SK-N-SH treated with all-trans-retinoic acid at 6 μM for 48 hours (cell line): ENCODE measurements around the gene CHRM1.

Experiments used
- ATAC-seq: fragments of 200-7000 bp; cut with Tn5 transposase; 3 replicates; pipeline ENCODE4 v1.9.1; 2020; ENCODE audit warnings: mild to moderate bottlenecking, moderate library complexity
- ARNTL ChIP-seq: fragments of 450-650 bp; formaldehyde crosslinking; IDR thresholded peaks from 2 replicates; pipeline ENCODE4 v1.5.0; 2020; ENCODE audit warnings: low read depth, mild to moderate bottlenecking, moderate library complexity, borderline replicate concordance
- BACH2 ChIP-seq: fragments of 250-450 bp; sonication (Bioruptor Pico); IDR thresholded peaks from 2 replicates; pipeline ENCODE4 v1.9.0; 2021; ENCODE audit warnings: mild to moderate bottlenecking, borderline replicate concordance
- CREB5 ChIP-seq: fragments of 250-450 bp; sonication (Bioruptor Pico); IDR thresholded peaks from 2 replicates; pipeline ENCODE4 v1.5.1; 2020; ENCODE audit warnings: low read depth, mild to moderate bottlenecking, moderate library complexity
- CSDC2 ChIP-seq: fragments of 250-450 bp; sonication (Bioruptor Pico); IDR thresholded peaks from 2 replicates; pipeline ENCODE4 v1.5.0; 2020; ENCODE audit warnings: mild to moderate bottlenecking, moderate library complexity
- GLIS3 ChIP-seq: fragments of 250-450 bp; sonication (Bioruptor Pico); IDR thresholded peaks from 2 replicates; pipeline ENCODE4 v1.5.0; 2020; ENCODE audit warnings: mild to moderate bottlenecking, moderate library complexity
- ISL1 ChIP-seq: fragments of 250-450 bp; sonication (Bioruptor Pico); IDR thresholded peaks from 2 replicates; pipeline ENCODE4 v2.1.2; 2022; ENCODE audit warnings: mild to moderate bottlenecking, moderate library complexity
- POU6F1 ChIP-seq: fragments of 250-450 bp; sonication (Bioruptor Pico); IDR thresholded peaks from 2 replicates; pipeline ENCODE4 v1.8.0; 2021; ENCODE audit warnings: low read depth, mild to moderate bottlenecking, moderate library complexity, borderline replicate concordance
- PPARA ChIP-seq: fragments of 250-450 bp; sonication (Bioruptor Pico); IDR thresholded peaks from 2 replicates; pipeline ENCODE4 v1.5.0; 2020; ENCODE audit warnings: mild to moderate bottlenecking, borderline replicate concordance
- RARB ChIP-seq: fragments of 250-450 bp; sonication (Bioruptor Pico); IDR thresholded peaks from 2 replicates; pipeline ENCODE4 v1.8.0; 2021; ENCODE audit warnings: mild to moderate bottlenecking, moderate library complexity
- SNAI2 ChIP-seq: fragments of 250-450 bp; sonication (Bioruptor Pico); IDR thresholded peaks from 2 replicates; pipeline ENCODE4 v1.5.0; 2020; ENCODE audit warnings: mild to moderate bottlenecking, moderate library complexity
- ZC3H10 ChIP-seq: fragments of 250-450 bp; sonication (Bioruptor Pico); IDR thresholded peaks from 2 replicates; pipeline ENCODE4 v1.5.1; 2021; ENCODE audit warnings: mild to moderate bottlenecking, moderate library complexity
- ZFP3 ChIP-seq: fragments of 250-450 bp; sonication (Bioruptor Pico); IDR thresholded peaks from 2 replicates; pipeline ENCODE4 v1.5.0; 2020; ENCODE audit warnings: mild to moderate bottlenecking, moderate library complexity
- ZFP30 ChIP-seq: fragments of 450-650 bp; formaldehyde crosslinking; IDR thresholded peaks from 2 replicates; pipeline ENCODE4 v1.5.0; 2022; ENCODE audit warnings: mild to moderate bottlenecking, moderate library complexity
- ZNF565 ChIP-seq: fragments of 450-650 bp; formaldehyde crosslinking; conservative IDR thresholded peaks from 2 replicates; pipeline ENCODE4 v1.5.0; 2020; ENCODE audit warnings: low read depth, mild to moderate bottlenecking, moderate library complexity
- ZNF8 ChIP-seq: fragments of 450-650 bp; formaldehyde crosslinking; IDR thresholded peaks from 2 replicates; pipeline ENCODE4 v1.5.0; 2020; ENCODE audit warnings: mild to moderate bottlenecking, moderate library complexity
- TF ChIP-seq, protein P1 (sequence below): fragments of 250-450 bp; sonication (Bioruptor Pico); IDR thresholded peaks from 2 replicates; pipeline ENCODE4 v1.5.1; 2021; ENCODE audit warnings: mild to moderate bottlenecking, moderate library complexity
- TF ChIP-seq, protein P2 (sequence below): fragments of 250-450 bp; sonication (Bioruptor Pico); IDR thresholded peaks from 2 replicates; pipeline ENCODE4 v1.8.0; 2020; ENCODE audit warnings: mild to moderate bottlenecking, moderate library complexity, borderline replicate concordance
- TF ChIP-seq, protein P3 (sequence below): fragments of 250-450 bp; sonication (Bioruptor Pico); IDR thresholded peaks from 2 replicates; pipeline ENCODE4 v1.5.0; 2020; ENCODE audit warnings: mild to moderate bottlenecking, moderate library complexity

The CHRM1 gene

GRCh38 chr11:62959422-62959980, 38.3 kb upstream of the CHRM1 start:
- no peak for TF ChIP-seq ZFP3
- TF ChIP-seq, protein P1, sequence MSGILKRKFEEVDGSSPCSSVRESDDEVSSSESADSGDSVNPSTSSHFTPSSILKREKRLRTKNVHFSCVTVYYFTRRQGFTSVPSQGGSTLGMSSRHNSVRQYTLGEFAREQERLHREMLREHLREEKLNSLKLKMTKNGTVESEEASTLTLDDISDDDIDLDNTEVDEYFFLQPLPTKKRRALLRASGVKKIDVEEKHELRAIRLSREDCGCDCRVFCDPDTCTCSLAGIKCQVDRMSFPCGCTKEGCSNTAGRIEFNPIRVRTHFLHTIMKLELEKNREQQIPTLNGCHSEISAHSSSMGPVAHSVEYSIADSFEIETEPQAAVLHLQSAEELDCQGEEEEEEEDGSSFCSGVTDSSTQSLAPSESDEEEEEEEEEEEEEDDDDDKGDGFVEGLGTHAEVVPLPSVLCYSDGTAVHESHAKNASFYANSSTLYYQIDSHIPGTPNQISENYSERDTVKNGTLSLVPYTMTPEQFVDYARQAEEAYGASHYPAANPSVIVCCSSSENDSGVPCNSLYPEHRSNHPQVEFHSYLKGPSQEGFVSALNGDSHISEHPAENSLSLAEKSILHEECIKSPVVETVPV (CRISPR knock-in tag): no peak
- no peak for TF ChIP-seq RARB (CRISPR knock-in tag)
- TF ChIP-seq, all 23 proteins: peak for 0
- ATAC-seq: no peak

GRCh38 chr11:62958547-62959421, 37.6 kb upstream of the CHRM1 start:
- TF ChIP-seq POU6F1: no peak
- TF ChIP-seq, all 23 proteins: peak for 0
- ATAC-seq: no peak

GRCh38 chr11:62957147-62957546, 36.0 kb upstream of the CHRM1 start:
- no peak for TF ChIP-seq ZC3H10 (CRISPR knock-in tag)
- no peak for TF ChIP-seq RARB (CRISPR knock-in tag)
- TF ChIP-seq, protein P2, sequence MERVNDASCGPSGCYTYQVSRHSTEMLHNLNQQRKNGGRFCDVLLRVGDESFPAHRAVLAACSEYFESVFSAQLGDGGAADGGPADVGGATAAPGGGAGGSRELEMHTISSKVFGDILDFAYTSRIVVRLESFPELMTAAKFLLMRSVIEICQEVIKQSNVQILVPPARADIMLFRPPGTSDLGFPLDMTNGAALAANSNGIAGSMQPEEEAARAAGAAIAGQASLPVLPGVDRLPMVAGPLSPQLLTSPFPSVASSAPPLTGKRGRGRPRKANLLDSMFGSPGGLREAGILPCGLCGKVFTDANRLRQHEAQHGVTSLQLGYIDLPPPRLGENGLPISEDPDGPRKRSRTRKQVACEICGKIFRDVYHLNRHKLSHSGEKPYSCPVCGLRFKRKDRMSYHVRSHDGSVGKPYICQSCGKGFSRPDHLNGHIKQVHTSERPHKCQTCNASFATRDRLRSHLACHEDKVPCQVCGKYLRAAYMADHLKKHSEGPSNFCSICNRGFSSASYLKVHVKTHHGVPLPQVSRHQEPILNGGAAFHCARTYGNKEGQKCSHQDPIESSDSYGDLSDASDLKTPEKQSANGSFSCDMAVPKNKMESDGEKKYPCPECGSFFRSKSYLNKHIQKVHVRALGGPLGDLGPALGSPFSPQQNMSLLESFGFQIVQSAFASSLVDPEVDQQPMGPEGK: no peak
- no peak for TF ChIP-seq CREB5 (CRISPR knock-in tag)
- TF ChIP-seq PPARA (CRISPR knock-in tag): no peak
- TF ChIP-seq ARNTL: no peak
- TF ChIP-seq, protein P1 (CRISPR knock-in tag): no peak
- no peak for TF ChIP-seq SNAI2 (CRISPR knock-in tag)
- TF ChIP-seq, protein P3, sequence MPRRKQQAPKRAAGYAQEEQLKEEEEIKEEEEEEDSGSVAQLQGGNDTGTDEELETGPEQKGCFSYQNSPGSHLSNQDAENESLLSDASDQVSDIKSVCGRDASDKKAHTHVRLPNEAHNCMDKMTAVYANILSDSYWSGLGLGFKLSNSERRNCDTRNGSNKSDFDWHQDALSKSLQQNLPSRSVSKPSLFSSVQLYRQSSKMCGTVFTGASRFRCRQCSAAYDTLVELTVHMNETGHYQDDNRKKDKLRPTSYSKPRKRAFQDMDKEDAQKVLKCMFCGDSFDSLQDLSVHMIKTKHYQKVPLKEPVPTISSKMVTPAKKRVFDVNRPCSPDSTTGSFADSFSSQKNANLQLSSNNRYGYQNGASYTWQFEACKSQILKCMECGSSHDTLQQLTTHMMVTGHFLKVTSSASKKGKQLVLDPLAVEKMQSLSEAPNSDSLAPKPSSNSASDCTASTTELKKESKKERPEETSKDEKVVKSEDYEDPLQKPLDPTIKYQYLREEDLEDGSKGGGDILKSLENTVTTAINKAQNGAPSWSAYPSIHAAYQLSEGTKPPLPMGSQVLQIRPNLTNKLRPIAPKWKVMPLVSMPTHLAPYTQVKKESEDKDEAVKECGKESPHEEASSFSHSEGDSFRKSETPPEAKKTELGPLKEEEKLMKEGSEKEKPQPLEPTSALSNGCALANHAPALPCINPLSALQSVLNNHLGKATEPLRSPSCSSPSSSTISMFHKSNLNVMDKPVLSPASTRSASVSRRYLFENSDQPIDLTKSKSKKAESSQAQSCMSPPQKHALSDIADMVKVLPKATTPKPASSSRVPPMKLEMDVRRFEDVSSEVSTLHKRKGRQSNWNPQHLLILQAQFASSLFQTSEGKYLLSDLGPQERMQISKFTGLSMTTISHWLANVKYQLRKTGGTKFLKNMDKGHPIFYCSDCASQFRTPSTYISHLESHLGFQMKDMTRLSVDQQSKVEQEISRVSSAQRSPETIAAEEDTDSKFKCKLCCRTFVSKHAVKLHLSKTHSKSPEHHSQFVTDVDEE (CRISPR knock-in tag): no peak
- no peak for TF ChIP-seq ZFP30 (CRISPR knock-in tag)
- ATAC-seq: no peak

DNA sequence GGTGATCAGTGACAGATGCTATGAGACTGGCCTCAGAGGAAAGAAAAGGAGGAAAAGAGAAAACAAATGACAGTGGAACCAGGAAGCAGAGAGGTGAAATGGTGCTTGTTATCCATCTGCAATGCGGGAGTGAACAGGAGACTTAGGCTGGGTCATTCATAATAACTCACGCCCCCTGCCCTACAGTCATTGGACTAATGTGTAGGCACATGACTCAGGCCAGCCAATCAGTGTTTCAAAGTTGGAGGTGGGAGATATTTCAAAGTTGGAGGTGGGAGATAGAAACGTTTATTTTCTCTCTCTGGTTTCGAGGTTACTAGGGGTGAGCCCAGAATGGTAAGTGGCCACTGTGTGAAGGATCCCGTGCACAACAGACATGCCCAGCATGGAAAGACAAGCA, 33.3 kb upstream of the CHRM1 start:
- no peak for ATAC-seq
- no peak for TF ChIP-seq ZNF8 (CRISPR knock-in tag)

GRCh38 chr11:62953811-62954210, 32.6 kb upstream of the CHRM1 start:
- ATAC-seq: no peak
- TF ChIP-seq ZC3H10 (CRISPR knock-in tag) (no peak), RARB (CRISPR knock-in tag) (no peak), SNAI2 (CRISPR knock-in tag) (no peak), ZNF565 (CRISPR knock-in tag) (no peak), BACH2 (no peak), GLIS3 (CRISPR knock-in tag) (no peak), ZFP3 (no peak), CSDC2 (CRISPR knock-in tag) (no peak), ISL1 (no peak)
- TF ChIP-seq, protein P1 (CRISPR knock-in tag): no peak
